HEK293 (cell line): Measurements from ENCODE around the gene BCL7C.

Experiments used
- GLIS1 ChIP-seq: fragments of 450-650 bp; formaldehyde crosslinking; IDR thresholded peaks from 2 replicates; pipeline ENCODE4 v1.5.1; 2016; ENCODE audit warnings: missing biosample characterization, missing genetic modification characterization
- ZNF211 ChIP-seq: fragments of 450-650 bp; formaldehyde crosslinking; IDR thresholded peaks from 2 replicates; pipeline ENCODE4 v1.5.1; 2016; ENCODE audit warnings: low read depth, missing biosample characterization, missing genetic modification characterization

DNA sequence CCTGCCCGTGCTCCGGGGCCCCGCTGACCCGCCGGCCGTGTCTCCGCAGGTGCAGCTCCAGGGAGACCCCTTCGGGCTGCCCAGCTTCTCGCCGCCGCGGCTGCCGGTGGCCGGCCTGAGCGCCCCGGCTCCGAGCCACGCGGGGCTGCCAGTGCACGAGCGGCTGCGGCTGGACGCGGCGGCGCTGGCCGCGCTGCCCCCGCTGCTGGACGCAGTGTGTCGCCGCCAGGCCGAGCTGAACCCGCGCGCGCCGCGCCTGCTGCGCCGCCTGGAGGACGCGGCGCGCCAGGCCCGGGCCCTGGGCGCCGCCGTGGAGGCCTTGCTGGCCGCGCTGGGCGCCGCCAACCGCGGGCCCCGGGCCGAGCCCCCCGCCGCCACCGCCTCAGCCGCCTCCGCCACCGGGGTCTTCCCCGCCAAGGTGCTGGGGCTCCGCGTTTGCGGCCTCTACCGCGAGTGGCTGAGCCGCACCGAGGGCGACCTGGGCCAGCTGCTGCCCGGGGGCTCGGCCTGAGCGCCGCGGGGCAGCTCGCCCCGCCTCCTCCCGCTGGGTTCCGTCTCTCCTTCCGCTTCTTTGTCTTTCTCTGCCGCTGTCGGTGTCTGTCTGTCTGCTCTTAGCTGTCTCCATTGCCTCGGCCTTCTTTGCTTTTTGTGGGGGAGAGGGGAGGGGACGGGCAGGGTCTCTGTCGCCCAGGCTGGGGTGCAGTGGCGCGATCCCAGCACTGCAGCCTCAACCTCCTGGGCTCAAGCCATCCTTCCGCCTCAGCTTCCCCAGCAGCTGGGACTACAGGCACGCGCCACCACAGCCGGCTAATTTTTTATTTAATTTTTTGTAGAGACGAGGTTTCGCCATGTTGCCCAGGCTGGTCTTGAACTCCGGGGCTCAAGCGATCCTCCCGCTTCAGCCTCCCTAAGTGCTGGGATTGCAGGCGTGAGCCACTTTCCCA lies 8.4 kb upstream of the BCL7C start:
- TF ChIP-seq GLIS1 (tag by site-specific recombination) (no peak), ZNF211 (no peak)
